RWPE1 (cell line): ENCODE data around the gene SH3D21.
A peak's percentile ranks its signal among the peaks of the same experiment; 100 is the strongest.

Experiments used
- CTCF ChIA-PET: fragments of 350-600 bp; sonication (Branson Sonifier 250); formaldehyde crosslinking; extraction: SDS; loops from one replicate; lab custom pipeline; 2021; lab: Yijun Ruan, JAX
- POLR2A ChIA-PET: fragments of 400-600 bp; formaldehyde crosslinking; extraction: SDS; loops from one replicate; lab custom pipeline; 2020; ENCODE audit warnings: antibody characterized with exemption; ENCODE audit not compliant: low non-redundant PET; lab: Yijun Ruan, JAX
- DNase-seq: peaks from one replicate; pipeline ENCODE4 v3.0.0; 2012; ENCODE audit warnings: low spot score
- H3K27ac ChIP-seq: fragments of 450-650 bp; 2 replicates; pipeline ENCODE4 v1.5.1; 2017
- CTCF ChIP-seq: fragments of 450-650 bp; conservative IDR thresholded peaks from 2 replicates; pipeline ENCODE4 v1.5.1; 2017; ENCODE audit warnings: low read depth, mild to moderate bottlenecking

Gene SH3D21

GRCh38 chr1:36367066-36367465, 60.9 kb downstream of the SH3D21 start:
- POLR2A ChIA-PET: no interaction called here
- CTCF ChIA-PET: interaction anchor here (1.2 kb wide), 1 partner anchor 24 kb away, joined by 7 read pairs; no protein-coding TSS in a partner anchor
- no peak for DNase-seq
- peak overlapping the region; percentile 13; the same call in 1 of the 2 replicates for H3K27ac ChIP-seq
- no peak for TF ChIP-seq CTCF

- ChIA-PET CTCF (interaction anchor here (0.6 to 1.4 kb wide), 4 partner anchors 25 to 269 kb away, joined by 3 to 7 read pairs (median 4); partner anchors contain the start of gene LSM10), POLR2A (no interaction called here)
- peak overlapping the region; percentile 13; the same call in 1 of the 2 replicates for H3K27ac ChIP-seq
- no peak for TF ChIP-seq CTCF
- DNase-seq: no peak
Observed at GRCh38 chr1:36367798-36368197, 61.6 kb downstream of the SH3D21 start.

- ChIA-PET CTCF (interaction anchor here (0.5 to 1.5 kb wide), 15 partner anchors 12 to 391 kb away, joined by 3 to 17 read pairs (median 4); partner anchors contain the start of gene LSM10), POLR2A (no interaction called here)
Observed at GRCh38 chr1:36369061-36369861, 63.1 kb downstream of the SH3D21 start.

More at GRCh38 chr1:36369061-36369861, 63.1 kb downstream of the SH3D21 start:
- peak overlapping the region; percentile 51 for H3K27ac ChIP-seq
- peak; percentile 91 for TF ChIP-seq CTCF
- DNase-seq: peak; percentile 90
